GM18508 (cell line): ENCODE measurements around the gene CC2D1B.

Source experiments
- ATAC-seq: cut with Tn5 transposase; IDR thresholded peaks from one replicate; pipeline ENCODE4 v1.9.1; 2021; ENCODE audit warnings: moderate number of reproducible peaks; ENCODE audit not compliant: insufficient read depth, unreplicated experiment

CC2D1B gene

DNA sequence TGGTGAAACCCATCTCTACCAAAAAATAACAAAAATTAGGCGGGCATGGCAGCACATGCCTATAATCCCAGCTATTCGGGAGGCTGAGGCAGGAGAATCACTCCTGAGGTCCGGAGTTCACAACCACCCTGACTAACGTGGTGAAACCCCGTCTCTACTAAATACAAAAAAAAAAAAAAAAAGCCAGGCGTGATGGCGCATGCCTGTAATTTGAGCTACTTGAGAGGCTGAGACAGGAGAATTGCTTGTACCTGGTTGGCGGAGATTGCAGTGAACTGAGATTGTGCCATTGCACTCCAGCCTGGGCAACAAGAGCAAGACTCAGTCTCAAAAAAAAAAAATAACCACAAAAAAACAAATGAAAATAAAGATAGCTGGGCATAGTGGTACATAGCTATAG is 42.3 kb downstream of the CC2D1B start:
- no peak for ATAC-seq

DNA sequence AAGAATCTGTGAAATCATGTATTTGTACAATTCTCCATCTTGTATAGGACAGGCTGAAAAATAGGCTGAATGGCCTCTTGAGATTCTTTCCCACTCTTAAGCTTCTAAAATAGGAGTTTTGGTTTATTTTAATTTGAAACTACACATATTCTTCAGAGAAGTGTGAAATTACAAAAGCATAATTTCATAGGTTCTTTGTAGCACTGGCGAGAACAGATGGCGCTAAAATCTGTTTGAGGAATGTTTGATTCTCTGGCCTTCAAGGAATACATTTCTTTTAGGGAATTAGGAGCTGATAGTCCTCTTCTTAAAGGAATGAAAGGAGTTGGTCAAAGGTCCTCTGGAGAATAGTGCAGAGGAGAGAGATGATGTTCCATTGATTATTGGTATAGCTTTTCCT is 44.9 kb downstream of the CC2D1B start:
- no peak for ATAC-seq

DNA sequence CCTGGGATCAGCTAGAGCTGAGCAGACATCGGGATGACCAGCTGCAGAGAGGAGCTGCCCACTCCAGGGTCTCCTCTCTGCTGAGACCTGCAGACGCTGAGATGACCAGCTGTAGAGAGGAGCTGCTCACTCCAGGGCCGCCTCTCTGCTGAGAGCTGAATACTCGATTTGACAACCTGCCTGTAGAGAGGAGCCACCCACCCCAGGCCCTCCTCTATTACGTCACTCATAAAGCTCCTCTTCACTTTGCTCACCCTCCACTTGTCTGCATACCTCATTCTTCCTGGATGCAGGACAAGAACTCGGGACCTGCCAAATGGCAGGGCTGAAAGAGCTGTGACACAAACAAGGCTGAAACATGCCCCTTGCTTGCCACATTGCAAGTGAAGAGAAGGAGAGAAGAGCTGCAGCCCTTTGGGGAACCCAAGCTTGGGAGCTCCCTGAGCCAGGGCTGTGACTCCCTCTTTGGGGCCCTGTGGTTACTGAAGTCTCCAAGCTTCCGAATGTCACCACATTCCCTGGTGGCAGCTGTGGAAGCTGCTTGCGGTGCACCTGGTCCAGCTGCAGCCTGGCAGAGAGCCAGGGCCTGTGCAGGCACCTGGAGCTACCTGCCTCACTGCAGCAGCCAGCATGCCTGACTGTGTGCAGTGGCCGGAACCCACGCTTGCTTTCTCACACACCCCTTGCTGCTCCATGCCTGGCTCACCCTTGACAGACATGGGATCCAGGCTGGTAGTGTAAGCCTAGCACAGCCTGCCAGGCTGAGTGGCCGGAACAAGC is 59.6 kb downstream of the CC2D1B start:
- ATAC-seq = no peak

DNA sequence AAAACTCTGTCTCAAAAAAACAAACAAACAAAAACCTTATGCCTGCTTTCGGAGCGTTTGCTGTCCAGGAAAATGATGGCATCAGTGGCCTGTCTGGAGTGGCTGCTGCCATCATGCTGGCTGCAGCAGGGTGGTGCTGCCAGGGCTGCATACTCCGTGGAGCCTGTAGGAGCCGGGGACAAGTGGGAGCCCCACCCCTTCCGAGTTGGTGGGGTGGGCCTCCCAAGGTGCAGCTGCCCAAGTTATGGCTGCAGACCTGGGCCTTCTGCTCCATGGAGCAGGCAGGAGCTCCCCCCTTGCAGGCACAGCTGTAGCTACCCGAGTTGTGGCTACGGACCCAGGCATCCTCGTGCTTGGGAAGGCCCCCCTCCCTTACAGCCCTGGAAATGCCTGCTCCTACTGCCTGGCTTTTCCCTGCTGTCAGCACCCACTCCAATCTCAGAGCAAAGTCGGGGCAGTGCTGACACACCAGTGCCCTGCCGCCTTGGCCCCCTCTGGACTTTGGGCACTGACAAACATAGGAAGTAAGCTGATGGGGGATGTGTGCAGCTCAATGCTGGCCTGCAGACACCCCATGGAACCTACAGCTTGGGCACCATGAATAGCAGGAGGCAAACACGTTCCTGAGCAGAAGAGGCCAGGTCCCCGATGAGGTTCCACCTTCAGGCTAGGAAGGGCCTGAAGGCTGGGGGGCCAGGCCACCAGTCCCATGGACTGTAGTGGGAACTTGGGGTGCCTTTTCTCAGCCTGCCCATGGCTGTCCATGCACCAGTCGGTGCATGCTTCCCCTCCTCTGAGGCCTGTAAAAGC is 60.4 kb downstream of the CC2D1B start:
- no peak for ATAC-seq
